ENCODE data around the gene PHLDA3.
A peak's percentile ranks its signal among the peaks of the same experiment; 100 is the strongest.
"Not testable (repeated sequence)": the region's sequence is repeated elsewhere in the genome, so short reads cannot be mapped to it uniquely, and the experiment has no call there.

PHLDA3 gene

GRCh38 chr1:201480231-201481003 is 11.4 kb upstream of the PHLDA3 start:
- peak overlapping the region; percentile 42 for H3K4me3 ChIP-seq (ENCODE audit: low read length)
- DNase-seq (ENCODE audit: low read depth), result no peak
- TF ChIP-seq CTCF (conservative IDR thresholded peaks at IDR 0.05; ENCODE audit: low read depth, low read length), result peak; percentile 27

GRCh38 chr1:201479201-201479730 is 10.3 kb upstream of the PHLDA3 start:
- no peak for DNase-seq (ENCODE audit: low read depth)
- TF ChIP-seq CTCF (conservative IDR thresholded peaks at IDR 0.05; ENCODE audit: low read depth, low read length), result no peak
- no peak overlapping the region for H3K4me3 ChIP-seq (ENCODE audit: low read length)

GRCh38 chr1:201478666-201479065 is 9.7 kb upstream of the PHLDA3 start:
- DNase-seq (ENCODE audit: low read depth); H3K4me3 ChIP-seq (ENCODE audit: low read length): not testable (repeated sequence)

GRCh38 chr1:201476670-201477344 is 7.8 kb upstream of the PHLDA3 start:
- H3K4me3 ChIP-seq (ENCODE audit: low read length), result no peak overlapping the region
- DNase-seq (ENCODE audit: low read depth), result no peak
- no peak for TF ChIP-seq CTCF (conservative IDR thresholded peaks at IDR 0.05; ENCODE audit: low read depth, low read length)

GRCh38 chr1:201475915-201476669 is 7.1 kb upstream of the PHLDA3 start:
- no peak for DNase-seq (ENCODE audit: low read depth)
- no peak for TF ChIP-seq CTCF (conservative IDR thresholded peaks at IDR 0.05; ENCODE audit: low read depth, low read length)
- H3K4me3 ChIP-seq (ENCODE audit: low read length), result no peak overlapping the region

GRCh38 chr1:201475130-201475529 is 6.1 kb upstream of the PHLDA3 start:
- H3K4me3 ChIP-seq (ENCODE audit: low read length), result no peak overlapping the region
- TF ChIP-seq CTCF (conservative IDR thresholded peaks at IDR 0.05; ENCODE audit: low read depth, low read length), result no peak
- no peak for DNase-seq (ENCODE audit: low read depth)

- DNase-seq (ENCODE audit: low read depth), result no peak
- TF ChIP-seq CTCF (conservative IDR thresholded peaks at IDR 0.05; ENCODE audit: low read depth, low read length), result no peak
Observed at GRCh38 chr1:201473296-201473695, 4.3 kb upstream of the PHLDA3 start.

GRCh38 chr1:201472321-201472720 is 3.3 kb upstream of the PHLDA3 start:
- not testable (repeated sequence) for DNase-seq (ENCODE audit: low read depth); H3K4me3 ChIP-seq (ENCODE audit: low read length)

More at GRCh38 chr1:201473296-201473695, 4.3 kb upstream of the PHLDA3 start:
- no peak overlapping the region for H3K4me3 ChIP-seq (ENCODE audit: low read length)

Data from retinal pigment epithelial cell (primary cell).